ENCODE data around the gene COL23A1.

Gene COL23A1

DNA sequence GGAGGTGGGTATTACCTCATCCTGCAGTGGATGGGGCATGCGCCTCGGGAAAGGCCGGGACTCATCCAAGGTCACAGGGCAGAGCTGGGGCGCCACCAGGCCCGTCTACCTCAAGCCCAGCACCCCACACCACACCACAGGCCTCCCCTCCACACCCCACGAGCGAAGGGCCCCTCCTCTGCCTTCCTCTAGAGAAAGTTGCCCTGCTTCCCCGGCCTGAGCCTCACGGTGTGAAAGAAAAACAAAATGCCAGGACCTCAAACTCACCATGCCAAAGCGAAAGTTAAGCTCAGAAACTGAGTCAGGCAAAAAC is 161.1 kb downstream of the COL23A1 start:
- H3K79me1 ChIP-seq (ENCODE audit: low read length) = peaks cover 2% of the 10 kb centered on the region
- H3K23ac ChIP-seq (ENCODE audit: low read length) = no peak overlapping the region
- H3K36me3 ChIP-seq (ENCODE audit: control insufficient read depth, insufficient read depth, low read length) = no peaks in the 10 kb centered on the region
- no peaks in the 10 kb centered on the region for H3K79me2 ChIP-seq (ENCODE audit: control insufficient read depth, insufficient read depth, low read length)
- no peak overlapping the region for H3K4me3 ChIP-seq (ENCODE audit: low read length)
- H3K56ac ChIP-seq (ENCODE audit: low read length) = peak overlapping the region; percentile 2
- WGBS (ENCODE audit: extremely low coverage, insufficient coverage, low lambda C conversion rate) = no CpG with 5 or more reads among the region's 10 CpGs
- peaks cover 3% of the 10 kb centered on the region for H3K4me1 ChIP-seq (ENCODE audit: control insufficient read depth, low read depth, low read length)
- H2BK15ac ChIP-seq (replicated peaks; ENCODE audit: low read depth) = no peak overlapping the region
- DNase-seq = no peak
- no peak overlapping the region for H3K4ac ChIP-seq (ENCODE audit: low read depth, low read length)
- H2BK5ac ChIP-seq (ENCODE audit: low read length) = no peak overlapping the region
- H3K27me3 ChIP-seq (ENCODE audit: insufficient read depth, low read length, poor library complexity) = no peaks in the 10 kb centered on the region
- no peak overlapping the region for H3K4me2 ChIP-seq (ENCODE audit: low read length)
- H2BK120ac ChIP-seq (ENCODE audit: low read depth, low read length) = no peak overlapping the region
- H3K27ac ChIP-seq (ENCODE audit: low read depth, low read length) = no peak overlapping the region
- H4K5ac ChIP-seq (ENCODE audit: low read length) = no peak overlapping the region
- H3K9ac ChIP-seq (ENCODE audit: low read length) = peak overlapping the region; percentile 1
- no peak overlapping the region for H3K18ac ChIP-seq (ENCODE audit: low read length)
- no peak overlapping the region for H2AK5ac ChIP-seq (ENCODE audit: low read length)
- H4K8ac ChIP-seq (ENCODE audit: low read depth, low read length) = no peak overlapping the region

DNA sequence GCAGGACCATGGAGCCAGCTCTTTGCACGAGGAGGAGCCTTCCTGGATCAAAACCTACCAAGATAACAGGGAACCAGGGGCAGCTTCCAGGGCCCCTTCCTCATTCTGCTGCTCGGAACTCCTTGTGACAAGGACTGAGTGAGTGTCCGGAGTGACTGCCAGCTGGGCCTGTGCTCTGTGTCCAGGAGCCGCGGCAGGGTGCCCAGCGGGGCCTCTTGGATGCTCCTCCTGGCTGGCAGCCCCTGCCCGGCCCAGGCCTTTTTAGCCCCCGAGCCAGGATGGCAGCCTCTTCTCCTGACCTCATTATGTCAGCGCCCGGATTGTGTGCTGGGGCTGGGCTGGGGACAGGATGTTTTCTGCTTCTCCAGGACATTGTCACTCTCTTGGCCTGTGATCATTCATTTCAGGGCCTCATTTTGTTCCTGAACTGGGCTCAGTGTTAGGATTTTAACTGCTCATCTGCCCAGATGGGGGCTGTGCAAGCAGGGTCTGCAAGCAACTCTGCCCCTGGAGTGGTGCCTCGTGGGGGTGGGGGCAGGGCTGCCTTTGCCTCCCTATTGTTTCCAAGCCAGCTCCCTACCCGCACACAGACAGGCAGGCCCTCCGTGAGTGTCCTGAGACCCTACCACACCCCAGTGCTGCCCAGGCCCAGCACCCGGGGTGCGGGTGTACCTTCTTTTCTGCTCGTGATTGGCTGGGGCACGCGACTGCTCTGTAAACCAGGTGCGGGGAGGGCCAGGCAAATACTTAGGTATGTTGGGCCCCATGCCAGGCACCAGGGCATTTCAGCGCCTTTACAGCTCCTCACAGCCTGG is 161.6 kb downstream of the COL23A1 start:
- H2BK120ac ChIP-seq (ENCODE audit: low read depth, low read length) = no peak overlapping the region
- peaks cover 4% of the 10 kb centered on the region for H3K79me1 ChIP-seq (ENCODE audit: low read length)
- no peak overlapping the region for H3K18ac ChIP-seq (ENCODE audit: low read length)
- no peak overlapping the region for H2AK5ac ChIP-seq (ENCODE audit: low read length)
- no peak for DNase-seq
- no CpG with 5 or more reads among the region's 20 CpGs for WGBS (ENCODE audit: extremely low coverage, insufficient coverage, low lambda C conversion rate)
- no peak overlapping the region for H3K4me2 ChIP-seq (ENCODE audit: low read length)
- peak overlapping the region; percentile 37 for H3K23ac ChIP-seq (ENCODE audit: low read length)
- H3K9ac ChIP-seq (ENCODE audit: low read length) = peak overlapping the region; percentile 36
- H3K27me3 ChIP-seq (ENCODE audit: insufficient read depth, low read length, poor library complexity) = no peaks in the 10 kb centered on the region
- no peak overlapping the region for H4K8ac ChIP-seq (ENCODE audit: low read depth, low read length)
- no peak overlapping the region for H2BK15ac ChIP-seq (replicated peaks; ENCODE audit: low read depth)
- H2BK5ac ChIP-seq (ENCODE audit: low read length) = no peak overlapping the region
- no peak overlapping the region for H3K4ac ChIP-seq (ENCODE audit: low read depth, low read length)
- peaks cover 3% of the 10 kb centered on the region for H3K4me1 ChIP-seq (ENCODE audit: control insufficient read depth, low read depth, low read length)
- no peak overlapping the region for H4K5ac ChIP-seq (ENCODE audit: low read length)
- H3K36me3 ChIP-seq (ENCODE audit: control insufficient read depth, insufficient read depth, low read length) = no peaks in the 10 kb centered on the region
- H3K27ac ChIP-seq (ENCODE audit: low read depth, low read length) = no peak overlapping the region
- H3K4me3 ChIP-seq (ENCODE audit: low read length) = no peak overlapping the region
- H3K56ac ChIP-seq (ENCODE audit: low read length) = peak overlapping the region; percentile 2
- H3K79me2 ChIP-seq (ENCODE audit: control insufficient read depth, insufficient read depth, low read length) = no peaks in the 10 kb centered on the region

DNA sequence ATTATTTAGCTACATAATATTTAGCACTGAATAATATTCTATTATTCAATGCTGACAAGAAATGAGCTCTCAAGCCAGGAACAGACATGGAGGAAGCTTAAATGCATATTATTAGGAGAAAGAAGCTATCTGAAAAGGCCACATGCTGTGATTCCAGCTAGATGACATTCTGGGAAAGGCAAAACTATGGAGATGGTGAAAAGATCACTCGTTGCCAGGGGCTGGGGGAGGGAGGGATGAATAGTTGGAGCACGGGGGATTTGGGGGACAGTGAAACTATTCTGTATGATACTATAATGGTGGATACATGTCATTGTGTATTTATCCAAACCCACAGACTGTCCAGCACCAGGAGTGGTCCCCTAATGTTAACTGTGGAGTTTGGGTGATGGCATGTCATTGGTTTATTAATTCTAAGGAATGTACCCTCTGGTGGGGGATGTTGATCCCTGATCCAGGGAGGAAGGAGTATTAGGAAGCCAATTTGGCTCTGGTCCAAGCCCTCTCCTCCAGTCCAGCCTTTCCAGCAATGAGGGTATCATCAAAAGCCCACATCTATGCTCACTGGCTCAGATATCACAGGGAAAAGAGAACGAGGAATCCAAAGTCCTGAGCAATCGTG is 162.5 kb downstream of the COL23A1 start:
- H3K4me2 ChIP-seq (ENCODE audit: low read length) = no peak overlapping the region
- no peak for DNase-seq
- WGBS (ENCODE audit: extremely low coverage, insufficient coverage, low lambda C conversion rate) = no CpG with 5 or more reads among the region's 4 CpGs
- peaks cover 4% of the 10 kb centered on the region for H3K79me1 ChIP-seq (ENCODE audit: low read length)
- H3K36me3 ChIP-seq (ENCODE audit: control insufficient read depth, insufficient read depth, low read length) = no peaks in the 10 kb centered on the region
- H2BK15ac ChIP-seq (replicated peaks; ENCODE audit: low read depth) = no peak overlapping the region
- H3K27me3 ChIP-seq (ENCODE audit: insufficient read depth, low read length, poor library complexity) = no peaks in the 10 kb centered on the region
- H3K56ac ChIP-seq (ENCODE audit: low read length) = no peak overlapping the region
- no peak overlapping the region for H3K27ac ChIP-seq (ENCODE audit: low read depth, low read length)
- no peak overlapping the region for H3K18ac ChIP-seq (ENCODE audit: low read length)
- H4K5ac ChIP-seq (ENCODE audit: low read length) = no peak overlapping the region
- H4K8ac ChIP-seq (ENCODE audit: low read depth, low read length) = no peak overlapping the region
- H3K9ac ChIP-seq (ENCODE audit: low read length) = no peak overlapping the region
- H3K4me3 ChIP-seq (ENCODE audit: low read length) = no peak overlapping the region
- H3K4ac ChIP-seq (ENCODE audit: low read depth, low read length) = no peak overlapping the region
- H3K4me1 ChIP-seq (ENCODE audit: control insufficient read depth, low read depth, low read length) = peaks cover 3% of the 10 kb centered on the region
- no peak overlapping the region for H2AK5ac ChIP-seq (ENCODE audit: low read length)
- no peak overlapping the region for H2BK5ac ChIP-seq (ENCODE audit: low read length)
- no peak overlapping the region for H2BK120ac ChIP-seq (ENCODE audit: low read depth, low read length)
- H3K23ac ChIP-seq (ENCODE audit: low read length) = no peak overlapping the region
- H3K79me2 ChIP-seq (ENCODE audit: control insufficient read depth, insufficient read depth, low read length) = peaks cover 2% of the 10 kb centered on the region

DNA sequence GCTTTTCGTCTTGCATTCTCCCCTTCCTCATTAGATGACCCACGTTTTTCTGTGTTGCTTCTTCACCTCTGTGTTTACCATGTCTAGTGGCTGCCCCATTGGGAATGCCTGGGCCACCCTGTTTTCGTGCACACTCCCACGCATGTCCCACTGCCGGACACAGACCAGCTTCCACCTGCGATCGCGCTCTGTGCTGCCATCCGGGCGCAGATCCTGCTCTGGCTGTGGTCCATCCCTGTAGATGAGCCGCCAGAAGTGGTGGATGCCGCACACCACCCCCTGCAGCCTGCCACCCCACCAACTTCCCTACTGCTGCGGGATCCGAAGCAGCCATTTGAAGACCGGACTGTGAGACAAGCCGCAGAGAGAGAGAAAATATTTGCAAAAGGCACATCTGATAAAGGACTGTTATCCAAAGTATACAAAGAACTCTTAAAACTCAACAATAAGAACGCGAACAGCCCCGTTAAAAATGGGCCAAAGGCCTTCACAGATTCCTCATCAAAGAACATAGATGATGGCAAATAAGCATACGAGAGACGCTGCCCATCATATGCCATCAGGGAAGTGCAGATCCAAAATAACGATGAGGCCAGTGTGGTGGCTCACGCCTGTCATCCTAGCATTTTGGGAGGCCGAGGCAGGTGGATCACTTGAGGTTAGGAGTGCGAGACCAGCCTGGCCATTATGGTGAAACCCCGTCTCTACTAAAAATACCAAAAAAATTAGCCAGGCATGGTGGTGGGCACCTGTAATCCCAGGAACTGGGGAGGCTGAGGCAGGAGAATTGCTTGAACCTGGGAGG is 163.7 kb downstream of the COL23A1 start:
- H3K36me3 ChIP-seq (ENCODE audit: control insufficient read depth, insufficient read depth, low read length) = no peaks in the 10 kb centered on the region
- peaks cover 7% of the 10 kb centered on the region for H3K4me1 ChIP-seq (ENCODE audit: control insufficient read depth, low read depth, low read length)
- no peak for DNase-seq
- no peak overlapping the region for H2BK15ac ChIP-seq (replicated peaks; ENCODE audit: low read depth)
- WGBS (ENCODE audit: extremely low coverage, insufficient coverage, low lambda C conversion rate) = no CpG with 5 or more reads among the region's 26 CpGs
- H2BK5ac ChIP-seq (ENCODE audit: low read length) = no peak overlapping the region
- H2BK120ac ChIP-seq (ENCODE audit: low read depth, low read length) = no peak overlapping the region
- peak overlapping the region; percentile 60 for H3K23ac ChIP-seq (ENCODE audit: low read length)
- no peak overlapping the region for H3K4me2 ChIP-seq (ENCODE audit: low read length)
- no peaks in the 10 kb centered on the region for H3K27me3 ChIP-seq (ENCODE audit: insufficient read depth, low read length, poor library complexity)
- no peak overlapping the region for H3K56ac ChIP-seq (ENCODE audit: low read length)
- no peak overlapping the region for H3K4ac ChIP-seq (ENCODE audit: low read depth, low read length)
- H3K27ac ChIP-seq (ENCODE audit: low read depth, low read length) = no peak overlapping the region
- H3K79me1 ChIP-seq (ENCODE audit: low read length) = peaks cover 6% of the 10 kb centered on the region
- peaks cover 2% of the 10 kb centered on the region for H3K79me2 ChIP-seq (ENCODE audit: control insufficient read depth, insufficient read depth, low read length)
- H3K4me3 ChIP-seq (ENCODE audit: low read length) = no peak overlapping the region
- no peak overlapping the region for H3K18ac ChIP-seq (ENCODE audit: low read length)
- no peak overlapping the region for H3K9ac ChIP-seq (ENCODE audit: low read length)
- H2AK5ac ChIP-seq (ENCODE audit: low read length) = no peak overlapping the region
- no peak overlapping the region for H4K5ac ChIP-seq (ENCODE audit: low read length)
- no peak overlapping the region for H4K8ac ChIP-seq (ENCODE audit: low read depth, low read length)

DNA sequence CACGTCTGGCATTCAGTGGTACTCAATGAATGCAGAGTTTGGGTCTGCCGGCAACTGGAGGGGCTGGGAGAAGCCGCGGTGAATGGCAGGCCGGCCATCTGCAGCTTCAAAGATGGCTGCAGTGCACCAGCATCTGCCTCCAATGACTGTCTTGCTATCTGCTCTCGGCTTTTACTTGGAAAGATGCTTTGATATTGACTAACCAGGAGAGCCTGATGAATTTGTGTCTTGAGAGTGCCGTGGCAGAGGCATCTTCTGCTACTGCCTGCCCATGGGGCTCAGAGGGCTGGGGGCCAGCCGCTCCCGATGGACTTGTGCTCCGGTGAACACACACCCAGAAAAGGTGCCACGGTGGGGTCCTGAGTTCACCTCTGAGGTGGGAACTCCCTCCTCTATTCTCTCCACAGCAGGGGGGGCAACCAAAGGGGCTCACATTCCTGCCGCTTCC is 164.5 kb downstream of the COL23A1 start:
- no peak overlapping the region for H4K8ac ChIP-seq (ENCODE audit: low read depth, low read length)
- no peak overlapping the region for H4K5ac ChIP-seq (ENCODE audit: low read length)
- WGBS (ENCODE audit: extremely low coverage, insufficient coverage, low lambda C conversion rate) = no CpG with 5 or more reads among the region's 12 CpGs
- H2BK120ac ChIP-seq (ENCODE audit: low read depth, low read length) = no peak overlapping the region
- H3K79me1 ChIP-seq (ENCODE audit: low read length) = peaks cover 6% of the 10 kb centered on the region
- no peak overlapping the region for H3K18ac ChIP-seq (ENCODE audit: low read length)
- no peak overlapping the region for H2AK5ac ChIP-seq (ENCODE audit: low read length)
- DNase-seq = no peak
- H2BK5ac ChIP-seq (ENCODE audit: low read length) = no peak overlapping the region
- no peak overlapping the region for H3K27ac ChIP-seq (ENCODE audit: low read depth, low read length)
- peaks cover 13% of the 10 kb centered on the region for H3K4me1 ChIP-seq (ENCODE audit: control insufficient read depth, low read depth, low read length)
- H3K4ac ChIP-seq (ENCODE audit: low read depth, low read length) = no peak overlapping the region
- no peak overlapping the region for H3K9ac ChIP-seq (ENCODE audit: low read length)
- H3K56ac ChIP-seq (ENCODE audit: low read length) = no peak overlapping the region
- no peak overlapping the region for H3K4me2 ChIP-seq (ENCODE audit: low read length)
- H2BK15ac ChIP-seq (replicated peaks; ENCODE audit: low read depth) = no peak overlapping the region
- H3K79me2 ChIP-seq (ENCODE audit: control insufficient read depth, insufficient read depth, low read length) = peaks cover 2% of the 10 kb centered on the region
- no peaks in the 10 kb centered on the region for H3K36me3 ChIP-seq (ENCODE audit: control insufficient read depth, insufficient read depth, low read length)
- H3K23ac ChIP-seq (ENCODE audit: low read length) = no peak overlapping the region
- H3K4me3 ChIP-seq (ENCODE audit: low read length) = no peak overlapping the region
- H3K27me3 ChIP-seq (ENCODE audit: insufficient read depth, low read length, poor library complexity) = no peaks in the 10 kb centered on the region

Data from mesendoderm (in vitro differentiated cells).